ENCODE results near the gene POLN. TPM values are rescaled to one million over a fixed set of nuclear protein-coding genes. Genes with fewer than 3 reads are reported as not detected.

The POLN gene
- total and polyA plus RNA-seq, 11 donors, result 0.38 to 4.5 (median 1.9) TPM

- Histone ChIP-seq H3K4me3 (peak overlapping the region in 3 of 12 donors; percentile 7 to 11 (median 8)), H3K9me3 (no peaks in the 10 kb centered on the region), H3K27me3 (no peaks in the 10 kb centered on the region), H3K36me3 (no peaks in the 10 kb centered on the region), H3K27ac (peak overlapping the region; percentile 11 to 84 (median 74)), H3K4me1 (peaks cover 6 to 72% (median 38%) of the 10 kb centered on the region in 12 donors)
- WGBS, 4 donors, result 74 to 80% (median 78%) methylated on average over 13 to 19 of the region's 19 CpGs
- ATAC-seq, result no peak
- intact Hi-C loops (cut with DNase I), result loop anchor here in 4 of 10 donors (5.0 to 10.0 kb wide), 3 partner anchors 149 to 489 kb away; partner anchors contain the start of genes CFAP99 (in 3 of the 4), ZFYVE28 (in 3 of the 4) and TNIP2 (in 1 of the 4)
- peak in 3 of 5 donors; percentile 28 to 56 (median 29) for DNase-seq
- TF ChIP-seq, protein P1, sequence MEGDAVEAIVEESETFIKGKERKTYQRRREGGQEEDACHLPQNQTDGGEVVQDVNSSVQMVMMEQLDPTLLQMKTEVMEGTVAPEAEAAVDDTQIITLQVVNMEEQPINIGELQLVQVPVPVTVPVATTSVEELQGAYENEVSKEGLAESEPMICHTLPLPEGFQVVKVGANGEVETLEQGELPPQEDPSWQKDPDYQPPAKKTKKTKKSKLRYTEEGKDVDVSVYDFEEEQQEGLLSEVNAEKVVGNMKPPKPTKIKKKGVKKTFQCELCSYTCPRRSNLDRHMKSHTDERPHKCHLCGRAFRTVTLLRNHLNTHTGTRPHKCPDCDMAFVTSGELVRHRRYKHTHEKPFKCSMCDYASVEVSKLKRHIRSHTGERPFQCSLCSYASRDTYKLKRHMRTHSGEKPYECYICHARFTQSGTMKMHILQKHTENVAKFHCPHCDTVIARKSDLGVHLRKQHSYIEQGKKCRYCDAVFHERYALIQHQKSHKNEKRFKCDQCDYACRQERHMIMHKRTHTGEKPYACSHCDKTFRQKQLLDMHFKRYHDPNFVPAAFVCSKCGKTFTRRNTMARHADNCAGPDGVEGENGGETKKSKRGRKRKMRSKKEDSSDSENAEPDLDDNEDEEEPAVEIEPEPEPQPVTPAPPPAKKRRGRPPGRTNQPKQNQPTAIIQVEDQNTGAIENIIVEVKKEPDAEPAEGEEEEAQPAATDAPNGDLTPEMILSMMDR (IDR thresholded peaks at IDR 0.05), result no peak
- TF ChIP-seq POLR2A (IDR thresholded peaks at IDR 0.05), result no peak
Observed at GRCh38 chr4:2265113-2266110, 23.5 kb upstream of the POLN start.

- Histone ChIP-seq H3K27ac (no peak overlapping the region), H3K9me3 (no peaks in the 10 kb centered on the region), H3K36me3 (peaks cover 0 to 5% (median 0%) of the 10 kb centered on the region in 9 donors), H3K4me3 (no peak overlapping the region), H3K4me1 (peaks cover 11 to 75% (median 44%) of the 10 kb centered on the region in 12 donors), H3K27me3 (no peaks in the 10 kb centered on the region)
- ATAC-seq (no peak), DNase-seq (peak in 3 of 5 donors; percentile 20 to 56 (median 24))
- intact Hi-C loops (cut with DNase I), result loop anchor here in 7 of 10 donors (5.0 to 10.0 kb wide), 6 partner anchors 148 to 490 kb away; partner anchors contain the start of genes CFAP99 (in 5 of the 7), ZFYVE28 (in 5 of the 7), FAM193A (in 1 of the 7) and TNIP2 (in 1 of the 7)
- TF ChIP-seq, protein P1 (IDR thresholded peaks at IDR 0.05), result no peak
- no peak for TF ChIP-seq POLR2A (IDR thresholded peaks at IDR 0.05)
- 87 to 93% (median 89%) methylated on average over 6 of the region's 6 CpGs for WGBS, 4 donors
Observed at GRCh38 chr4:2264481-2265041, 22.6 kb upstream of the POLN start.

GRCh38 chr4:2263926-2264321, 22.0 kb upstream of the POLN start:
- no peak for TF ChIP-seq POLR2A (IDR thresholded peaks at IDR 0.05)
- TF ChIP-seq, protein P1 (IDR thresholded peaks at IDR 0.05), result no peak
- H3K27ac ChIP-seq, result peak overlapping the region in 1 of 12 donors; percentile 98
- peaks cover 14 to 75% (median 48%) of the 10 kb centered on the region in 12 donors for H3K4me1 ChIP-seq
- ATAC-seq (no peak), DNase-seq (peak in 3 of 5 donors; percentile 18 to 44 (median 23))
- intact Hi-C loops (cut with DNase I), result loop anchor here in 6 of 10 donors (5.0 to 10.0 kb wide), 6 partner anchors 148 to 491 kb away; partner anchors contain the start of genes CFAP99 (in 4 of the 6), ZFYVE28 (in 4 of the 6), FAM193A (in 1 of the 6) and TNIP2 (in 1 of the 6)
- no peak overlapping the region for H3K4me3 ChIP-seq
- WGBS, 4 donors, result 84 to 95% (median 90%) methylated on average over 4 to 6 of the region's 6 CpGs
- no peaks in the 10 kb centered on the region for H3K27me3 ChIP-seq
- peaks cover 0 to 5% (median 0%) of the 10 kb centered on the region in 9 donors for H3K36me3 ChIP-seq
- no peaks in the 10 kb centered on the region for H3K9me3 ChIP-seq
